HepG2 (cell line): ENCODE measurements around the gene IQCE. TPM values are rescaled to one million over a fixed set of nuclear protein-coding genes. Genes with fewer than 3 reads are reported as not detected.

Source experiments
- AGO2 ChIP-seq: fragments of 200-400 bp; formaldehyde crosslinking; optimal IDR thresholded peaks from 2 replicates; pipeline ENCODE3; 2017; ENCODE audit warnings: mild to moderate bottlenecking, low read depth, low read length, moderate library complexity
- BHLHE40 ChIP-seq: IDR thresholded peaks from 2 replicates; pipeline ENCODE4 v1.6.1; 2011; ENCODE audit warnings: low read length, improper control_type of control experiment
- ELF3 ChIP-seq: IDR thresholded peaks from 2 replicates; pipeline ENCODE4 v1.6.1; 2016; ENCODE audit warnings: missing genetic modification reagents, missing compliant biosample characterization
- FOXP1 ChIP-seq, 2 experiments: fragments of 450-650 bp in 1 of 2; IDR thresholded peaks; 2 replicates each; pipeline ENCODE4 v1.6.1; 2017 to 2018; ENCODE audit warnings: antibody characterized with exemption in 1 of 2
- POGZ ChIP-seq: sonication (generic); formaldehyde crosslinking; IDR thresholded peaks from 2 replicates; pipeline ENCODE4 v1.4.0; 2020; ENCODE audit warnings: mild to moderate bottlenecking, missing genetic modification reagents
- RFX3 ChIP-seq: IDR thresholded peaks from 2 replicates; pipeline ENCODE4 v1.6.1; 2016; ENCODE audit warnings: missing biosample characterization, missing genetic modification reagents
- SSRP1 ChIP-seq: IDR thresholded peaks from 2 replicates; pipeline ENCODE4 v1.6.1; 2016; ENCODE audit warnings: control low read depth
- TFE3 ChIP-seq: IDR thresholded peaks from 2 replicates; pipeline ENCODE4 v1.6.1; 2016
- ZIK1 ChIP-seq: sonication (generic); formaldehyde crosslinking; IDR thresholded peaks from 2 replicates; pipeline ENCODE4 v1.5.0; 2020; ENCODE audit warnings: mild to moderate bottlenecking, low read depth, missing genetic modification reagents, borderline replicate concordance
- ZNF546 ChIP-seq: sonication (generic); formaldehyde crosslinking; conservative IDR thresholded peaks from 2 replicates; pipeline ENCODE4 v1.8.1; 2023; ENCODE audit warnings: mild to moderate bottlenecking, missing genetic modification reagents
- ZNF770 ChIP-seq: sonication (generic); formaldehyde crosslinking; IDR thresholded peaks from 2 replicates; pipeline ENCODE4 v1.5.0; 2020; ENCODE audit warnings: mild to moderate bottlenecking, missing genetic modification reagents
- ZNF816 ChIP-seq: sonication (generic); formaldehyde crosslinking; IDR thresholded peaks from 2 replicates; pipeline ENCODE4 v1.8.0; 2022; ENCODE audit warnings: missing genetic modification reagents, mild to moderate bottlenecking, borderline replicate concordance
- ZSCAN5A ChIP-seq: sonication (generic); formaldehyde crosslinking; IDR thresholded peaks from 2 replicates; pipeline ENCODE4 v1.8.0; 2022; ENCODE audit warnings: mild to moderate bottlenecking, missing genetic modification reagents, borderline replicate concordance
- ZUFSP ChIP-seq: sonication (generic); formaldehyde crosslinking; IDR thresholded peaks from 2 replicates; pipeline ENCODE4 v1.9.0; 2021; ENCODE audit warnings: missing genetic modification reagents, mild to moderate bottlenecking, borderline replicate concordance
- polyA plus RNA-seq, 8 experiments: library from polyadenylated mRNA; depleted of rRNA in 3 of 8; stranded (reverse) in 7 of 8; unstranded in 1 of 8; fragments of >200 nt; fragmentation: Illumina TruSeq in 4 of 8; extraction: Trizol in 4 of 8; gene quantifications; 2 replicates each; pipeline versions ENCODE4 v1.2.1 to v1.2.3, GENCODE V29; 2011 to 2016; ENCODE audit warnings: low read depth in 4 of 8, missing spikeins in 1 of 8, mixed read lengths in 1 of 8; ENCODE audit not compliant: insufficient read depth in 1 of 8
- total RNA-seq, 5 experiments: library from RNA; depleted of rRNA; stranded (reverse); fragments of >200 nt; fragmentation: Illumina TruSeq; extraction: Trizol; gene quantifications; 2 replicates each; pipeline ENCODE4 v1.2.3, GENCODE V29; 2016; ENCODE audit warnings: low read depth in 1 of 5
- TF ChIP-seq, protein P1 (sequence below): sonication (generic); formaldehyde crosslinking; IDR thresholded peaks from 2 replicates; pipeline ENCODE4 v1.5.0; 2020; ENCODE audit warnings: mild to moderate bottlenecking, missing genetic modification reagents
- TF ChIP-seq, protein P2 (sequence below): sonication (generic); formaldehyde crosslinking; IDR thresholded peaks from 2 replicates; pipeline ENCODE4 v1.8.1; 2023; ENCODE audit warnings: mild to moderate bottlenecking, moderate library complexity, missing genetic modification reagents

The IQCE gene
- total and polyA plus RNA-seq, 2 of the 13 experiments (the other 11 are each of a cell fraction or from before 2014, with no cell fraction given) = 1.5 to 2.5 TPM

DNA sequence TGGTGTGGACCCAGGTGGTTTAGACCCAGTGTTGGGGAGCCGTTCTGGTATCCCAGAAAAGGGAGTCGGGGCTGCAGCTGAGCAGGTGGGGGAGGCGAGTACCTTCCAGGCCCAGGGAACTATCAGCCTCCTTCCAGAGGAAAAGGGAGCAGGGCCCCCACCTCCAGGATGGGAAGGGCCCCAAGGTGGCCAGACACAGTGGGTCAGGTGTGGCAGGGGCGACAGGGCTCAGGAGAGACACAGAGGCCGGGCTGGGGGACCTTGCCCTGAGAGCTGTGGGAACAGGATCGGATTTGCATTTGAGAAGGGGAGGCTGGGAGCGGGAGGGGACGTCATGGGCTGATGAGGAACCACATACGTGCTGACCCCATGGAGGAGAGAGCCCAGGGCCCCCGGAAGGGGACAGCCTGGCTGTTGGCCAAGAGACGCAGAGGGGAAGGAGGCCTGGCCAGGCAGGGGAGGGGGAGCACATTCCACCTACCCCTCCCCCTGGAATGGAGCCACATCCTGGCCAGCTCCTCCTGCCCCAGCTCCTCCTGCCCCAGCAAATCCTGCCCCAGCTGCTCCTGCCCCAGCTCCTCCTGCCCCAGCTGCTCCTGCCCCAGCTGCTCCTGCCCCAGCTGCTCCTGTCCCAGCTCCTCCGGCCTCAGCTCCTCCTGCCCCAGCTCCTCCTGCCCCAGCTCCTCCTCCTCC is 63.3 kb downstream of the IQCE start (continued):
- TF ChIP-seq POGZ (CRISPR knock-in tag) (no peak), BHLHE40 (no peak), ZNF546 (no peak), ZUFSP (CRISPR knock-in tag) (no peak), ZNF770 (CRISPR knock-in tag) (peak; percentile 62), FOXP1 (IDR thresholded peaks at IDR 0.05) (no peak), FOXP1 (CRISPR knock-in tag; IDR thresholded peaks at IDR 0.05) (peak; percentile 51; the same call in 1 of the 2 replicates), AGO2 (no peak), ZNF816 (CRISPR knock-in tag) (peak; percentile 62; the same call in 1 of the 2 replicates), ZSCAN5A (CRISPR knock-in tag) (no peak), TFE3 (CRISPR knock-in tag) (peak; percentile 70; the same call in 1 of the 2 replicates), ZIK1 (CRISPR knock-in tag) (no peak), RFX3 (CRISPR knock-in tag) (no peak), ELF3 (CRISPR knock-in tag) (peak; percentile 93), SSRP1 (CRISPR knock-in tag) (no peak)
- TF ChIP-seq, protein P1, sequence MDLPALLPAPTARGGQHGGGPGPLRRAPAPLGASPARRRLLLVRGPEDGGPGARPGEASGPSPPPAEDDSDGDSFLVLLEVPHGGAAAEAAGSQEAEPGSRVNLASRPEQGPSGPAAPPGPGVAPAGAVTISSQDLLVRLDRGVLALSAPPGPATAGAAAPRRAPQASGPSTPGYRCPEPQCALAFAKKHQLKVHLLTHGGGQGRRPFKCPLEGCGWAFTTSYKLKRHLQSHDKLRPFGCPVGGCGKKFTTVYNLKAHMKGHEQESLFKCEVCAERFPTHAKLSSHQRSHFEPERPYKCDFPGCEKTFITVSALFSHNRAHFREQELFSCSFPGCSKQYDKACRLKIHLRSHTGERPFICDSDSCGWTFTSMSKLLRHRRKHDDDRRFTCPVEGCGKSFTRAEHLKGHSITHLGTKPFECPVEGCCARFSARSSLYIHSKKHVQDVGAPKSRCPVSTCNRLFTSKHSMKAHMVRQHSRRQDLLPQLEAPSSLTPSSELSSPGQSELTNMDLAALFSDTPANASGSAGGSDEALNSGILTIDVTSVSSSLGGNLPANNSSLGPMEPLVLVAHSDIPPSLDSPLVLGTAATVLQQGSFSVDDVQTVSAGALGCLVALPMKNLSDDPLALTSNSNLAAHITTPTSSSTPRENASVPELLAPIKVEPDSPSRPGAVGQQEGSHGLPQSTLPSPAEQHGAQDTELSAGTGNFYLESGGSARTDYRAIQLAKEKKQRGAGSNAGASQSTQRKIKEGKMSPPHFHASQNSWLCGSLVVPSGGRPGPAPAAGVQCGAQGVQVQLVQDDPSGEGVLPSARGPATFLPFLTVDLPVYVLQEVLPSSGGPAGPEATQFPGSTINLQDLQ (CRISPR knock-in tag) = no peak
- TF ChIP-seq, protein P2, sequence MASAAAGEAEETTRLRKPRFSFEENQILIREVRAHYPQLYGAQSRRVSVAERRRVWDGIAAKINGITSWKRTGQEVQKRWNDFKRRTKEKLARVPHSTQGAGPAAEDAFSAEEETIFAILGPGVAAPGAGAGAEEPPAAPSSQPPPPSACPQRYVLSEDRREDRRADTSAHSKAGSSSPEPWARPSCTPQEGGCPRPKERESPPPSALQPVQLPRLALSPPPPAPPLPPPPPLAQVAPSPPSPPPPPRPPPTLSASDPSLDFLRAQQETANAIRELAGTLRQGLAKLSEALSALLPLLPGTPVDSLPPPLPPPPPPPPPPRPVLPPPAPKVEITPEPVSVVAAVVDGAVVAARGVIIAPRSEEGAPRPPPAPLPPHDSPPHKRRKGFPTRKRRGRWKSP (CRISPR knock-in tag) = 0 out of 2 replicates have a peak, but pooled peaks have one; percentile 29
